ENCODE measurements around the gene ANKRD18B.
"Not testable (repeated sequence)": the region's sequence is repeated elsewhere in the genome, so short reads cannot be mapped to it uniquely, and the experiment has no call there.

The ANKRD18B gene

DNA sequence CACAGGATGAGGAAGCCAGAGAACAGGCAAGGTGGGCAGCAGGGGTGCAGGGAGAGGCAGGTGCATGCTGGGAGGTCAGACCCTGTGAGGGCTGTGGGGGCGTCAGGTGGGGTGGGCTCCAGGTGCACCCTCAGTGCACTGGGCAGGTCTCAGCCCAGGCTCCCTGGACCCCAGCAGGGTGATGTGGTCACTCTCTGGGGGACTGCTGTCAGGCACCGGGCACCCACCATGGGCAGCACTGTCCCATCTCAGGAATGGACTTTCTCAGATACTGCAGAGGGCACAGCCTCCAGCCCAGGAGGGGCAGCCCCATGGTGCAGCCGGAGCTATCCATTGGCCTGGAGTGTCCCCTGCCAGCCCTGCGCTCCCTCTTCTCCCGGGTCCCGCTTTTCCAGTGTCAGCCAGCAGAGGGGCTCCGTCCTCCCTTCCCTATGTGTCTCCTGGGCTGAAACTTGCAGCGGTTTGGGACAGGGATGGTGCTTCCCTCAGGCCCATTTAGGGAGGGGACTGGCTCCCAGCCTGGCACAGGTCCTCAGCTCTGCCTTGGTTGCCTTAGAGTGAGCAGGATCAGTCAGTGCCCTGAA, 74.8 kb downstream of the ANKRD18B start:
- not testable (repeated sequence) for H3K27ac ChIP-seq, H3K4me3 ChIP-seq

DNA sequence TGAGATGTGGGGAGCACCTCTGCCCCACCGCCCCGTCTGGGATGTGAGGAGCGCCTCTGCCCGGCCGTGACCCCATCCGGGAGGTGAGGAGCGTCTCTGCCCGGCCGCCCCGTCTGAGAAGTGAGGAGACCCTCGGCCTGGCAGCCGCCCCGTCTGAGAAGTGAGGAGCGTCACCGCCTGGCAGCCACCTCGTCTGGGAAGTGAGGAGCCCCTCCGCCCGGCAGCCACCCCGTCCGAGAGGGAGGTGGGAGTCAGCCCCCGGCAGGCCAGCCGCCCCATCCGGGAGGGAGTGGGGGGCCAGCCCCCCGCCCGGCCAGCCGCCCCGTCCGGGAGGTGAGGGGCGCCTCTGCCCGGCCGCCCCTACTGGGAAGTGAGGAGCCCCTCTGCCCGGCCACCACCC, 76.9 kb downstream of the ANKRD18B start:
- H3K27ac ChIP-seq, H3K4me3 ChIP-seq: not testable (repeated sequence)

DNA sequence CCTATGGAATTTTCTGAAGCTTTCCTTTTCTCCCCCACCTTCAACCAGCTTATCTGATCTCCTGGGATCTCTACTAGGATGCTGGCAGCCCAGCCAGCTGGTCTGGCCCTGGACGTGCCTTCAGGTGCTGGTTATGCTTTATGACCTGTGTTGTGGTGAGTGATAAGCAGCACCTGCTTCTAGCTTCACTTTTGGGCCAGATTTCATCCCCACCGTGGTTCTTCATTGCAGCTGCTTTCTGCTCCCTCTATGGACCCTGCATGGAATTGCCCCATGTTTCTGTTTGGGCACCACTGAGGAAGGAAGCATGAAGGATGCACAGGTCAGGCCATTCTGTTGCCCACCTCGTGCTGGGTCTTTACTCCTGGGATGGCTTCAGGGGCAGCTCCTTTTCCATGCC, 80.2 kb downstream of the ANKRD18B start:
- H3K4me3 ChIP-seq: not testable (repeated sequence)

DNA sequence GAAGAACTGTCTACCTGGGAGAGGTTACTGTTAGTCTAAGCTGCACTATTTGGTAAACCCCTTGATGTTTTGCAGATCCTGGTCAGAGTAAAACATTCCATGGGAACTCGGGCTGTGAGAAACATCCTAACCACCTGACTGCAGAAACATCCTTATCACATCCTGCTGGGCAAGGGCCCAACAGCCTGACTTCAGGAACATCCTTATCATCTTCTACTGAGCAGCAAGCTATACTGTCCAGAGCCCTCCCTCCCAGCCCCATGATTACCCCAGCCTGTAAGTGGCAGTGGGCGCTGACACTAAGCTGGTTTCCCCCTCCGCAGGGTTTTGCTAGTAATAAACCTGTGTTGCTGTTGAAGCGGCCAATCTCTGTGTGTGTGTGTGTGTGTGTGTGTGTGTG, 80.9 kb downstream of the ANKRD18B start:
- H3K27ac ChIP-seq, H3K4me3 ChIP-seq: not testable (repeated sequence)

More for the DNA sequence above, 80.2 kb downstream of the ANKRD18B start:
- H3K27ac ChIP-seq: not testable (repeated sequence)

DNA sequence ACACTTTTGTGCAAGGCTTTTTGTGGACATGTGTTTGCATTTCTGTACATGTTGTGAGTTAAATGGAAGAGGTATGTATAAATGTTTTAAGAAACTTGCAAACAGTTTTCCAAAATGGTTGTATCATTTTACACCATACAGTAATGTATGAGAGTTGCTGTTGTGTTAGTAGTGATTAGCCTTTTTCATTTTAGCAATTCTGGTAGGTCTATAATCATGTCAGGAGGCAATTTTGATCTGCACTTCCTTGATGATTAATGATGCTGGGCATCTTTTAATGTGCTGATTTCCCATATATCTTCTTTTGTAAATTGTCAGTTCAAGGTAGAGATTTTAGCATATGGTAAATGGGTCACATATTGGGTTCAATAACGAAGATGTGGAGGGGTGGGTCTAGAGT, 87.3 kb downstream of the ANKRD18B start:
- H3K4me3 ChIP-seq: no peak overlapping the region

DNA sequence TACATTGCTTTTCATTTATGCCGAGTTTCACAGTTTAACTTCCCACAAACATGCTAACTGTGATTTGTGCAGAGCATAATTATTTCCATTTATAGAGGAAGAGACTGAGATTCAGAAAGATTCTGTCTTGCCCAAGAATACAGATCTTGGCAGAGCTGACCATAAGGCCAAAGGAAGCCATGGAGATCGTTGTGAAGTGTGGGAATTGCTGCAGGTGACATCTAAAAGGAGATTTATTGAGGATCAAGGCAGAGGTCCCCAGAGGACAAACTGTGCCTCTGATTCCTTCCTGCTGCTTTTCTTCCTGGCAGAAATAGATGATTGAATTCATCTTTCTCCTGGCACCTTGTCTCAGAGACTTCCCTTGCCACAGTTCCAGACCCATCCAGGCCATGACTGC, 88.4 kb downstream of the ANKRD18B start:
- H3K27ac ChIP-seq, H3K4me3 ChIP-seq: not testable (repeated sequence)

More for the DNA sequence above, 87.3 kb downstream of the ANKRD18B start:
- H3K27ac ChIP-seq: no peak overlapping the region

DNA sequence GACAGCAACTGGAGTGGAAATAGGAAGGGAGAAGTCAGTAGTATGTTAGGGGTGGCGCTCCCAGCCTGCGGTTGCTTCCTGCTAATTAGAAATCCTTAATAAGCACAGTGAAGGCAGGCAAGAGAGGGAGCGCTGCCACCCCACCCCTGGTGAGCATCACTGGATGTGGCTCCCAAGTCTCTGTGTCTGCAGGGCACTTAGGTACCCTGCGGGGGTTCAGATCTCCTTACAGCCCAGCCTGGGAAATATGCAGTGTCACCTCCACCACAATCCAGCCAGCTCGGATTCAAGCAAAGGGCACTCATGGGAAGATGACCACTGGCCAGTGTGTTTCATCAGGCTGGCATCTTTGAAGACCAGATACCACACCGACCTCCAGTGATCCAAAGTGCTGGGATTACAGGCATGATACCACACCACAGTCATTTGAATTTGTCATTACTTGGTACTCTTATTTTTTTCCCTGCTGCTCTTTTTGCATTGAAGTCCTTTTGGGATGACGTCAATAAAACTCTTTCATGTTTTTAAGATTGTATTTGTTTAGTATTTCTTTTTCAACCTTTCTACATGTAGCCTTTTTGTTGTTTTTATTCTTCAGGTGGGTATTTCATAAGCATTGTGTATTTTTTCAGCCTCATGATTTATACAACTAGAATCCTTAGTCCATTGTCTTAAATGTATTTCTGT, 90.1 kb downstream of the ANKRD18B start:
- Histone ChIP-seq H3K4me3 (no peak overlapping the region), H3K27ac (no peak overlapping the region)

DNA sequence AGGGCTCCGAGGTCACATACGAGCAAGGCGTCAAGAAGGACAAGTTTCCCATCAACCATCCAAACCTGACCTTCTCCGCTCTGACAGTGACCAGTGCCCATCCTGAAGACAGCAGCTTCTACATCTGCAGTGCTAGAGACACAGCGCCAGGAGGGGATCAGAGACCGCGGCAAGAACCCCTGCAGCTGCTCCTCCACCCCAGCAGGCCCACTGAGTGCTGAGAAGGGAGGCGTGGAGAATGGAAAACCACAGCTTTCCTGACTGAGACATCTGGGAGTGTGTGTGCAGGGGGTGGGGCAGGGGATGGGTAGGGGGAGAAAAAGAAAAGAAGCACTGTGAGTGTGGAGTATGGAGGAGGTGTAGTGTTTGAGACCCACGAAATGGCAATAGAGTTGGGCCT, 94.3 kb downstream of the ANKRD18B start:
- H3K27ac ChIP-seq, H3K4me3 ChIP-seq: not testable (repeated sequence)

DNA sequence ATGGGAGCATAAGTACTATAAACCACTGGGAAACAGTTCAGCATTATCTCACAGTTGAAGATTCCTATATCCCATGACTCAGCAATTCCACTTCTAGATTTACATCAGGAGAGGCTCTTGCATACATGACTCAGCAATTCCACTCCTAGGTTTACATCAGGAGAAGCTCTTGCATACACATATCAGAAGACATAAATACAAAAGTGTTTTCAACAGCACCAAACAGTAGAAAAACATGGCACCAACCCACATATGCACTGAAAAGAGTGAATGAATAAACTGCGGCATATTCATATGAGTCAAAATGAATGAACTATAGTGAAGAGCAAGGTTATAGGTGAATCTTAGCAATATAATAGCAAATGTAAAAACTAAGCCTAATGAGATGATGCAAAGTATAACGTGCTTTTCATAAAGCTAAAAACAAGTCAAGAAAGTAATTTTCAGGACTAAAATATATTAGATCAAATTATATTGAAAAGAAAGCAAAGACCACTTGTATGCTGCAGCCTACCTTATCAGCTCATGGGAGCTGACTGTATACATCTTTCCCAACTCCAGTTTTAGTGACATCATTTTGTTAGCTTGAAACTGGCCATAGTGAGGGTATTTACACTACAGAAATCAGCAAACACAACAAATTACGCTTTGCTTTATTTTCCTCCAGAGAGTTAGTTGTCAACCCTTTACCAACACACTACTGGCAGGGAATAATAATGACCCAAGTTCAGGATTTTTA, 95.8 kb downstream of the ANKRD18B start:
- Histone ChIP-seq H3K27ac (peak overlapping the region in 6 of 21 experiments; percentile 33 to 76 (median 68)), H3K4me3 (no peak overlapping the region)

DNA sequence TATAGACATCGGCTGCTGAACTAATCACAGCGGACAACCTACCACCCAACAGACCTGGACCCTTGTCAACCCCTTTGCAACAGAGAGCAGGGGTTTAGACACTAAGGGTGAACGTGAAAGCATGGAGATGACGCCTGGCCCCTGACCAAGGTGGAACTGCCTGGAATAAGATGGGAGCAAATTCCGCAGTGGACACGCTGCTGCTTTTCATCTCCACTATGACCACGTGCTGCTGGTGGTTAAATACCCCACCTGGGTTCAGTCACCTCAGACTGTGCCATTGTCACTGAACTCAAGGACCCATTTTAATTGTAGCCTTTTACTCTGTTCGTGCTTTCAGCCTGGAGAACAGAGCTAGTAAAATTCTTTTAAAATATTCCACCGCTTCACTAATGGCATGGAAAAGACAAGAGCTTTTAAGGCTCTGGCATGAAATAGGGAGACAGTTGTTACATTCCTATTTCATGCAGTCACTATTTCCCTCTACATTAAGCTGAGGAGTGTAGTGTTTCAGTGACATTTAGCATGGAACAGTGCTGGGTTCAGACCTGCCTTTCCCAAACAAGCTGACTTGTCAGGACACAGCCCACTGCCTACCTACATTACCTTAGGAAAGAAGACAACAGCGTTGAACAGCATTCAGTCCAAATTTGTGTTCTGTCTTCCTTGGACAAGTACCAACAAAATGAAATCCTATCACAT, 96.8 kb downstream of the ANKRD18B start:
- H3K27ac ChIP-seq: peak overlapping the region in 17 of 21 experiments; percentile 22 to 76 (median 57)
- H3K4me3 ChIP-seq: no peak overlapping the region

Data from skin epidermis (tissue), 12 donors.